ENCODE measurements around the gene NAGPA.

DNA sequence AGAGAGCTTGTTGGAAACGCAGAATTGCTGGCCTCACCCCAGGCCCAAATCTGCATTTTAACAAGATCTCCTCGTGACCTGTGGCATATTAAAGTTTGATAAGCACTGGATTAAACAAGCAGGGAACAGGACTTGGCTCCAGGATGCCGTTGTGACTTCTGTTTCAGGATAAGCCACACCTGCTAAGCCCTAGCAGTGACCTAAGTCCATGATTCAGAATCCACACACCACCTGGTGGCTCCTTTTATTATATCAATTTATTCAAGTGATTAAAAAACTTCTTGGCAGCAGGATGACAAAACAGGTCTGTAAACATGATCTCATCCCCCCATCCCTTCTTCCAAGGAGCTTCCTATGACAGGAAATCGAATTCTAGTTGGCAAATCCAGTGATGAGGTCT, 9.1 kb downstream of the NAGPA start:
- TF ChIP-seq POLR2AphosphoS5 (IDR thresholded peaks at IDR 0.05; ENCODE audit: low read depth, low read length) = no peak
- TF ChIP-seq, protein P1, sequence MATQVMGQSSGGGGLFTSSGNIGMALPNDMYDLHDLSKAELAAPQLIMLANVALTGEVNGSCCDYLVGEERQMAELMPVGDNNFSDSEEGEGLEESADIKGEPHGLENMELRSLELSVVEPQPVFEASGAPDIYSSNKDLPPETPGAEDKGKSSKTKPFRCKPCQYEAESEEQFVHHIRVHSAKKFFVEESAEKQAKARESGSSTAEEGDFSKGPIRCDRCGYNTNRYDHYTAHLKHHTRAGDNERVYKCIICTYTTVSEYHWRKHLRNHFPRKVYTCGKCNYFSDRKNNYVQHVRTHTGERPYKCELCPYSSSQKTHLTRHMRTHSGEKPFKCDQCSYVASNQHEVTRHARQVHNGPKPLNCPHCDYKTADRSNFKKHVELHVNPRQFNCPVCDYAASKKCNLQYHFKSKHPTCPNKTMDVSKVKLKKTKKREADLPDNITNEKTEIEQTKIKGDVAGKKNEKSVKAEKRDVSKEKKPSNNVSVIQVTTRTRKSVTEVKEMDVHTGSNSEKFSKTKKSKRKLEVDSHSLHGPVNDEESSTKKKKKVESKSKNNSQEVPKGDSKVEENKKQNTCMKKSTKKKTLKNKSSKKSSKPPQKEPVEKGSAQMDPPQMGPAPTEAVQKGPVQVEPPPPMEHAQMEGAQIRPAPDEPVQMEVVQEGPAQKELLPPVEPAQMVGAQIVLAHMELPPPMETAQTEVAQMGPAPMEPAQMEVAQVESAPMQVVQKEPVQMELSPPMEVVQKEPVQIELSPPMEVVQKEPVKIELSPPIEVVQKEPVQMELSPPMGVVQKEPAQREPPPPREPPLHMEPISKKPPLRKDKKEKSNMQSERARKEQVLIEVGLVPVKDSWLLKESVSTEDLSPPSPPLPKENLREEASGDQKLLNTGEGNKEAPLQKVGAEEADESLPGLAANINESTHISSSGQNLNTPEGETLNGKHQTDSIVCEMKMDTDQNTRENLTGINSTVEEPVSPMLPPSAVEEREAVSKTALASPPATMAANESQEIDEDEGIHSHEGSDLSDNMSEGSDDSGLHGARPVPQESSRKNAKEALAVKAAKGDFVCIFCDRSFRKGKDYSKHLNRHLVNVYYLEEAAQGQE (IDR thresholded peaks at IDR 0.05; ENCODE audit: insufficient read depth in 1 of 2, low read depth in 2 of 2, low read length in 2 of 2) = no peak
- no peak for TF ChIP-seq FOXP2 (optimal IDR thresholded peaks at IDR 0.05; ENCODE audit: borderline replicate concordance, extremely low read depth, extremely low read length, insufficient read depth)
- TF ChIP-seq TAF1 (IDR thresholded peaks at IDR 0.05; ENCODE audit: borderline replicate concordance, insufficient read depth, low read length) = no peak
